Karpas-422 (cell line): ENCODE measurements around the gene SLCO4A1. TPM values are rescaled to one million over a fixed set of nuclear protein-coding genes. Genes with fewer than 3 reads are reported as not detected.

ENCODE experiments used
- DNase-seq: peaks from one replicate; pipeline ENCODE4 v3.0.0-alpha.2; 2015
- H2AFZ ChIP-seq: fragments of 200-600 bp; sonication (generic); 2 replicates; pipeline ENCODE4 v1.6.1; 2014; ENCODE audit warnings: antibody characterized with exemption, low read length, mixed read lengths
- H3K27ac ChIP-seq: fragments of 200-600 bp; sonication (generic); 2 replicates; pipeline ENCODE4 v1.5.1; 2014; ENCODE audit warnings: mild to moderate bottlenecking, low read length, moderate library complexity
- H3K27me3 ChIP-seq: fragments of 200-600 bp; sonication (generic); 2 replicates; pipeline ENCODE4 v1.6.1; 2014; ENCODE audit warnings: low read length, mixed read lengths
- H3K36me3 ChIP-seq: fragments of 200-600 bp; sonication (generic); 2 replicates; pipeline ENCODE4 v1.6.1; 2014; ENCODE audit warnings: low read length, mixed read lengths; ENCODE audit not compliant: insufficient read depth
- H3K4me1 ChIP-seq: fragments of 200-600 bp; sonication (generic); 2 replicates; pipeline ENCODE4 v1.6.1; 2014; ENCODE audit warnings: mild to moderate bottlenecking, low read length, mixed read lengths
- H3K4me2 ChIP-seq: fragments of 200-600 bp; sonication (generic); 2 replicates; pipeline ENCODE4 v1.6.1; 2014; ENCODE audit warnings: low read length, low read depth, mild to moderate bottlenecking; ENCODE audit not compliant: poor library complexity, severe bottlenecking
- H3K4me3 ChIP-seq: fragments of 200-600 bp; sonication (generic); 2 replicates; pipeline ENCODE4 v1.5.1; 2014; ENCODE audit warnings: mild to moderate bottlenecking, antibody characterized with exemption, low read length, mixed read lengths
- H3K79me2 ChIP-seq: fragments of 200-600 bp; sonication (generic); 2 replicates; pipeline ENCODE4 v1.6.1; 2014; ENCODE audit warnings: mild to moderate bottlenecking, low read length, mixed read lengths
- H3K9ac ChIP-seq: fragments of 200-600 bp; sonication (generic); 2 replicates; pipeline ENCODE4 v1.6.0; 2014; ENCODE audit warnings: low read length
- H3K9me2 ChIP-seq: fragments of 200-600 bp; sonication (generic), shearing (Covaris generic); replicated peaks from 2 replicates; pipeline ENCODE4 v1.6.0; 2014; ENCODE audit warnings: mild to moderate bottlenecking, low read length, moderate library complexity; ENCODE audit not compliant: insufficient read depth
- H3K9me3 ChIP-seq: fragments of 300-700, 200-600 bp; sonication (generic); 2 replicates; pipeline ENCODE4 v1.6.1; 2014; ENCODE audit warnings: low read length, mixed read lengths
- H4K20me1 ChIP-seq: fragments of 200-600 bp; sonication (generic); 2 replicates; pipeline ENCODE4 v1.6.1; 2014; ENCODE audit warnings: mild to moderate bottlenecking, antibody characterized with exemption, low read length, low read depth; ENCODE audit not compliant: insufficient read depth
- total RNA-seq: library from RNA; depleted of rRNA; stranded (reverse); fragments of >200 nt; shearing (Covaris generic); gene quantifications from 2 replicates; pipeline ENCODE4 v1.2.3, GENCODE V29; 2014; ENCODE audit warnings: low replicate concordance

The SLCO4A1 gene
- total RNA-seq, 1 experiment from 2014 or later = not detected

DNA sequence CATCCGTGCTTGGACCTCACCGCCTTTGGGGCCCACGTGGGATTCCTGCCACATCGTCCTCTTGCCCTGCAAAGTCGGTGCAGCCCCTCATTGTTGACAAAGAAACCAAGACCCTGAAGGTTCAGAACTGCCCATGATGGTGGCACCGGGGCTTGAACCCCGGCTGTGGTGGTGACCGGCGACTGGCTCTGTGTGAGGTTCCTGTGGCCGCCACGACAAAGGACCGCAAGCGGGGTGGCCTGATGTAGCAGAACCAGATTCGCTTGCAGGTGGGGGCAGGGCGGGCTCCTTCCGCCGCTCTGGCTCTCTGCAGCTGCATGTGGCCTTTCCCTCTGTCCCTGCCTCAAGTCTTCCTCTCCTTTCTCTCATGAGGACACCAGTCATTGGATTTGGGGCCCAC lies 28.7 kb downstream of the SLCO4A1 start:
- Histone ChIP-seq H3K4me2 (no peak overlapping the region), H3K79me2 (no peaks in the 10 kb centered on the region), H2AFZ (no peak overlapping the region), H3K27me3 (no peaks in the 10 kb centered on the region), H3K9me2 (no peaks in the 10 kb centered on the region), H3K27ac (no peak overlapping the region), H3K4me1 (no peaks in the 10 kb centered on the region), H3K9me3 (no peaks in the 10 kb centered on the region), H3K9ac (no peak overlapping the region), H4K20me1 (no peaks in the 10 kb centered on the region), H3K4me3 (no peak overlapping the region), H3K36me3 (no peaks in the 10 kb centered on the region)
- DNase-seq = no peak

DNA sequence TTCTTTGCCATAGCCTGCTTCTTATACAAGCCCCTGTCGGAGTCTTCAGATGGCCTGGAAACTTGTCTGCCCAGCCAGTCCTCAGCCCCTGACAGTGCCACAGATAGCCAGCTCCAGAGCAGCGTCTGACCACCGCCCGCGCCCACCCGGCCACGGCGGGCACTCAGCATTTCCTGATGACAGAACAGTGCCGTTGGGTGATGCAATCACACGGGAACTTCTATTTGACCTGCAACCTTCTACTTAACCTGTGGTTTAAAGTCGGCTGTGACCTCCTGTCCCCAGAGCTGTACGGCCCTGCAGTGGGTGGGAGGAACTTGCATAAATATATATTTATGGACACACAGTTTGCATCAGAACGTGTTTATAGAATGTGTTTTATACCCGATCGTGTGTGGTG lies 29.5 kb downstream of the SLCO4A1 start:
- Histone ChIP-seq H3K9me2 (no peaks in the 10 kb centered on the region), H3K4me1 (no peaks in the 10 kb centered on the region), H3K27ac (no peak overlapping the region), H3K4me3 (no peak overlapping the region), H2AFZ (no peak overlapping the region), H3K9ac (no peak overlapping the region), H4K20me1 (no peaks in the 10 kb centered on the region), H3K27me3 (no peaks in the 10 kb centered on the region), H3K4me2 (no peak overlapping the region), H3K9me3 (no peaks in the 10 kb centered on the region), H3K36me3 (no peaks in the 10 kb centered on the region), H3K79me2 (no peaks in the 10 kb centered on the region)
- DNase-seq = no peak

- H3K79me2 ChIP-seq = no peaks in the 10 kb centered on the region
- H3K9me3 ChIP-seq = no peaks in the 10 kb centered on the region
- H3K9me2 ChIP-seq = no peaks in the 10 kb centered on the region
- H3K4me2 ChIP-seq = no peak overlapping the region
- no peak overlapping the region for H3K9ac ChIP-seq
- DNase-seq = no peak
- no peaks in the 10 kb centered on the region for H3K27me3 ChIP-seq
- no peaks in the 10 kb centered on the region for H4K20me1 ChIP-seq
- H2AFZ ChIP-seq = no peak overlapping the region
- H3K4me1 ChIP-seq = no peaks in the 10 kb centered on the region
- no peaks in the 10 kb centered on the region for H3K36me3 ChIP-seq
- no peak overlapping the region for H3K4me3 ChIP-seq
- no peak overlapping the region for H3K27ac ChIP-seq
Observed at GRCh38 chr20:62674370-62674769, 32.1 kb downstream of the SLCO4A1 start.

- Histone ChIP-seq H3K9me2 (no peaks in the 10 kb centered on the region), H3K9me3 (no peaks in the 10 kb centered on the region), H3K4me1 (no peaks in the 10 kb centered on the region), H2AFZ (no peak overlapping the region), H3K27ac (no peak overlapping the region), H4K20me1 (no peaks in the 10 kb centered on the region), H3K36me3 (no peaks in the 10 kb centered on the region), H3K27me3 (no peaks in the 10 kb centered on the region), H3K4me3 (no peak overlapping the region), H3K9ac (no peak overlapping the region), H3K4me2 (no peak overlapping the region), H3K79me2 (no peaks in the 10 kb centered on the region)
- DNase-seq = no peak
Observed at GRCh38 chr20:62675156-62675876, 33.0 kb downstream of the SLCO4A1 start.

DNA sequence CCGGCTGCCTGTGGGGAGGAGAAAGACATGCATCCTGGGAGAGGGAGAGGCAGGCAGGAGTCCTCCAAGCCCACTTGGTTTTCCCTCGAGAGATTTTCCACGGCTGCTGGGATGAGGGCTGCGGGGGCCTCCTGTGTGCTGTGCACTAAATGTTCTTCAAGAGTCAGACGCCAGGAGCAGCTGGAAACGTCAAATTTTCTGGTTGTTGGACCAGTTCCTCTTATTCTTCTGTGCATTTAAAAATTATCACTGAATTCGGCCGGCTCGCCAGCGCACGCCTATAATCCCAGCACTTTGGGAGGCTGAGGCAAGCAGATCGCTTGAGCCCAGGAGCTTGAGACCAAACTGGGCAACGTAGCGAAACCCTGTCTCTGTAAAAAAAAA lies 33.6 kb downstream of the SLCO4A1 start:
- Histone ChIP-seq H3K4me3 (no peak overlapping the region), H3K9me3 (no peaks in the 10 kb centered on the region), H3K4me1 (no peaks in the 10 kb centered on the region), H3K9ac (no peak overlapping the region), H3K9me2 (no peaks in the 10 kb centered on the region), H4K20me1 (no peaks in the 10 kb centered on the region), H3K27ac (no peak overlapping the region), H2AFZ (no peak overlapping the region), H3K27me3 (no peaks in the 10 kb centered on the region), H3K79me2 (no peaks in the 10 kb centered on the region), H3K36me3 (no peaks in the 10 kb centered on the region), H3K4me2 (no peak overlapping the region)
- no peak for DNase-seq

GRCh38 chr20:62676976-62677375 lies 34.7 kb downstream of the SLCO4A1 start:
- Histone ChIP-seq H3K9ac (no peak overlapping the region), H3K27me3 (no peaks in the 10 kb centered on the region), H3K79me2 (no peaks in the 10 kb centered on the region), H3K4me3 (no peak overlapping the region), H3K4me2 (no peak overlapping the region), H2AFZ (no peak overlapping the region), H3K4me1 (no peaks in the 10 kb centered on the region), H3K9me3 (no peaks in the 10 kb centered on the region), H3K36me3 (no peaks in the 10 kb centered on the region), H3K9me2 (no peaks in the 10 kb centered on the region), H4K20me1 (no peaks in the 10 kb centered on the region), H3K27ac (no peak overlapping the region)
- no peak for DNase-seq

- no peak overlapping the region for H3K4me2 ChIP-seq
- H3K9me2 ChIP-seq = no peaks in the 10 kb centered on the region
- H3K9me3 ChIP-seq = no peaks in the 10 kb centered on the region
- H3K4me3 ChIP-seq = no peak overlapping the region
- no peak overlapping the region for H2AFZ ChIP-seq
- no peaks in the 10 kb centered on the region for H3K4me1 ChIP-seq
- H3K27ac ChIP-seq = no peak overlapping the region
- H3K36me3 ChIP-seq = no peaks in the 10 kb centered on the region
- no peak overlapping the region for H3K9ac ChIP-seq
- H3K79me2 ChIP-seq = no peaks in the 10 kb centered on the region
- DNase-seq = no peak
- no peaks in the 10 kb centered on the region for H4K20me1 ChIP-seq
- no peaks in the 10 kb centered on the region for H3K27me3 ChIP-seq
Observed at GRCh38 chr20:62677678-62678077, 35.4 kb downstream of the SLCO4A1 start.

DNA sequence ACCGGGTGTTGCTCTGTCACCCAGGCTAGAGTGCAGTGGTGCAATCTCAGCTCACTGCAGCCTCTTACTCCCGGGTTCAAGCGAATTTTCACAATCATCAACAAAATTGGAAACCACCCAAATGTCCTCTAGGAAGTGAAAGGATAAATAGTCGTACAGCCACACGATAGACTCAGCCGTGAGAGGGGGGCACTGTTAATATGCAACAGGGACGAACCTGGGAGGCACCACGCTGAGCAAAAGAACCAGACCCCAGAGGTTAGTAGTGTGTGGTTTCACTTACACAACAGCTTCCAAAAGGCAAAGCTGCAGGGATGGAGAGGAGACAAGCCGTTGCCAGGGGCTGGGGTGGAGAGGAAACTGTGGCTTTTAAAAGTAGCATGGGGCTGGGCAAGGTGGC lies 36.2 kb downstream of the SLCO4A1 start:
- no peaks in the 10 kb centered on the region for H3K27me3 ChIP-seq
- H3K9me2 ChIP-seq = no peaks in the 10 kb centered on the region
- H3K4me2 ChIP-seq = no peak overlapping the region
- H4K20me1 ChIP-seq = no peaks in the 10 kb centered on the region
- no peaks in the 10 kb centered on the region for H3K36me3 ChIP-seq
- DNase-seq = no peak
- no peaks in the 10 kb centered on the region for H3K79me2 ChIP-seq
- H2AFZ ChIP-seq = no peak overlapping the region
- no peaks in the 10 kb centered on the region for H3K9me3 ChIP-seq
- H3K9ac ChIP-seq = no peak overlapping the region
- H3K4me3 ChIP-seq = no peak overlapping the region
- no peaks in the 10 kb centered on the region for H3K4me1 ChIP-seq
- no peak overlapping the region for H3K27ac ChIP-seq
